Suppressor macrophage (primary cell): Measurements from ENCODE around the gene RECQL5.
A peak's percentile ranks its signal among the peaks of the same experiment; 100 is the strongest.

Source experiments
- DNase-seq, 4 experiments: peaks; one replicate each; pipeline ENCODE4 v3.0.0-alpha.2; 2020 to 2022

Gene RECQL5

GRCh38 chr17:75688209-75688825 lies 21.4 kb upstream of the RECQL5 start:
- peak; percentile 44 to 64 (median 62) for DNase-seq

- no peak for DNase-seq
Measured at GRCh38 chr17:75685499-75685898, 18.5 kb upstream of the RECQL5 start.

GRCh38 chr17:75684924-75685323 lies 18.0 kb upstream of the RECQL5 start:
- DNase-seq, result no peak

GRCh38 chr17:75684249-75684648 lies 17.3 kb upstream of the RECQL5 start:
- DNase-seq, result no peak

- peak in 1 of 4 experiments; percentile 28 for DNase-seq
Measured at GRCh38 chr17:75683583-75683982, 16.6 kb upstream of the RECQL5 start.

GRCh38 chr17:75681289-75681688 lies 14.3 kb upstream of the RECQL5 start:
- DNase-seq, result no peak

- DNase-seq, result no peak
Measured at GRCh38 chr17:75680431-75680830, 13.5 kb upstream of the RECQL5 start.

- no peak for DNase-seq
Measured at GRCh38 chr17:75679706-75680211, 12.8 kb upstream of the RECQL5 start.

- no peak for DNase-seq
Measured at GRCh38 chr17:75676461-75676860, 9.5 kb upstream of the RECQL5 start.

GRCh38 chr17:75673487-75673886 lies 6.5 kb upstream of the RECQL5 start:
- DNase-seq, result no peak

GRCh38 chr17:75672011-75672410 lies 5.1 kb upstream of the RECQL5 start:
- no peak for DNase-seq

GRCh38 chr17:75670868-75671267 lies 3.9 kb upstream of the RECQL5 start:
- no peak for DNase-seq

- DNase-seq, result no peak
Measured at GRCh38 chr17:75668489-75668888, 1.5 kb upstream of the RECQL5 start.

GRCh38 chr17:75667825-75668224 lies 871 bp upstream of the RECQL5 start:
- no peak for DNase-seq

GRCh38 chr17:75665981-75666380 lies 973 bp downstream of the RECQL5 start:
- no peak for DNase-seq

GRCh38 chr17:75664099-75664549 lies 2.8 kb downstream of the RECQL5 start:
- no peak for DNase-seq

GRCh38 chr17:75662511-75662910 lies 4.4 kb downstream of the RECQL5 start:
- no peak for DNase-seq

GRCh38 chr17:75661531-75661930 lies 5.4 kb downstream of the RECQL5 start:
- DNase-seq, result no peak

- DNase-seq, result no peak
Measured at GRCh38 chr17:75658237-75658636, 8.7 kb downstream of the RECQL5 start.

- no peak for DNase-seq
Measured at GRCh38 chr17:75654176-75654575, 12.8 kb downstream of the RECQL5 start.

- DNase-seq, result peak; percentile 11 to 40 (median 24)
Measured at GRCh38 chr17:75652934-75653549, 13.9 kb downstream of the RECQL5 start.

GRCh38 chr17:75652341-75652740 lies 14.6 kb downstream of the RECQL5 start:
- no peak for DNase-seq

- DNase-seq, result no peak
Measured at GRCh38 chr17:75650874-75651273, 16.1 kb downstream of the RECQL5 start.

- DNase-seq, result no peak
Measured at GRCh38 chr17:75649687-75650086, 17.3 kb downstream of the RECQL5 start.
